ENCODE measurements around the gene MAN1C1. TPM values are rescaled to one million over a fixed set of nuclear protein-coding genes. Genes with fewer than 3 reads are reported as not detected.

MAN1C1 gene
- total RNA-seq, 1 donor from 2014 or later, result 6.8 TPM

GRCh38 chr1:25654109-25654660 lies 37.6 kb downstream of the MAN1C1 start:
- TF ChIP-seq EZH2phosphoT487 (IDR thresholded peaks at IDR 0.05) (no peak), EZH2 (IDR thresholded peaks at IDR 0.05) (no peak), CTCF (IDR thresholded peaks at IDR 0.05) (no peak)
- DNase-seq (ENCODE audit: low spot score), result no peak
- no peaks in the 10 kb centered on the region for H3K36me3 Mint-ChIP-seq

DNA sequence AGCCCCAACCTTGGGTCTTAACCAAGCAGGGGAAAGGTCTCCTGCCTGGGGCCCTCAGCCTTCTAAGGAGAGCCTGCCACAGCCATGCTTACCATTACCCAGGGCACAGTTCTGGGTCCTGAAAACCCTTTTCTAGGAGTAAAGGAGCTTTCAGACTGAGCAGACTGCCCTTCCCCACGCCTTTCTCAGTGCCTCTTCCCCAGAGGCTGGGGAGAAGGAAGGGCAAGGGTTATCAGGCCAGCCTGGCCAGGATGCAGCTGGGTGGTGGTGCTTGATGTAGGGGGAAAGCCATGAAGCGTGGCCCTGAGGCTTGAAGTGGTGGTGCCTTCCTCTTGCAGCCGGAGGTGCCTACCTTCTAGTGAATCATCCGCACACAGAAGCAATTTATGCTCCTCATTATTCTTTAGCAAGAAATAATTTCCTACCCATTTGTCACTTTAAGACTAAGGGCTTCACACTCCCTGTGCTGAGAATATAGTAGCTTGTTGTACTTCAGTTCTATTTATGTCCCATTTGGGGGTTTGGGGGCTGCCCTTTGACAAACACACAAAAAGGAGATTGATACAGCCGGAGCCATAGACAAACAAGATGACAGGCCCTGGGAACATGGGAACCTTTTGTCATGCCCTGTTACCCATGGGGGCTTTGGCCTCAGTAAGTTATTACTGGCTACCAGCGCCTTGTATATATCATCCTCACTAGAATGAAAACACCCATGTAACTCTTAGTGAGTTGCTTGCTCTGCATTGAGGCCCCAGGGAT lies 40.7 kb downstream of the MAN1C1 start:
- Mint-ChIP-seq H3K4me3 (no peak overlapping the region), H3K27ac (no peak overlapping the region), H3K9me3 (no peaks in the 10 kb centered on the region), H3K4me1 (peaks cover 21% of the 10 kb centered on the region), H3K36me3 (no peaks in the 10 kb centered on the region), H3K27me3 (ENCODE audit: insufficient read depth, low read depth) (peaks cover 5% of the 10 kb centered on the region)
- no peaks in the 10 kb centered on the region for H3K27me3 ChIP-seq
- TF ChIP-seq EZH2 (IDR thresholded peaks at IDR 0.05), result no peak
- TF ChIP-seq CTCF (IDR thresholded peaks at IDR 0.05), result no peak
- no peak for TF ChIP-seq EZH2phosphoT487 (IDR thresholded peaks at IDR 0.05)
- no peak overlapping the region for H2AFZ ChIP-seq (replicated peaks)
- DNase-seq (ENCODE audit: low spot score), result no peak
- H3K79me2 ChIP-seq (ENCODE audit: low read depth), result no peaks in the 10 kb centered on the region
- H3K4me2 ChIP-seq, result no peak overlapping the region
- H3K4me3 ChIP-seq, result no peak overlapping the region
- H3K9me3 ChIP-seq (ENCODE audit: low read depth), result no peaks in the 10 kb centered on the region
- H3K27ac ChIP-seq, result no peak overlapping the region
- H3K4me1 ChIP-seq, result peaks cover 14% of the 10 kb centered on the region
- no peaks in the 10 kb centered on the region for H4K20me1 ChIP-seq (ENCODE audit: low read depth)
- peaks cover 15% of the 10 kb centered on the region for H3F3A ChIP-seq (ENCODE audit: low read depth)
- no peaks in the 10 kb centered on the region for H3K36me3 ChIP-seq
- H3K9ac ChIP-seq, result no peak overlapping the region

More at GRCh38 chr1:25654109-25654660, 37.6 kb downstream of the MAN1C1 start:
- no peaks in the 10 kb centered on the region for H3K36me3 ChIP-seq
- H3F3A ChIP-seq (ENCODE audit: low read depth), result no peaks in the 10 kb centered on the region
- peaks cover 21% of the 10 kb centered on the region for H3K4me1 Mint-ChIP-seq
- H3K4me3 ChIP-seq, result no peak overlapping the region
- H2AFZ ChIP-seq (replicated peaks), result no peak overlapping the region
- no peak overlapping the region for H3K27ac Mint-ChIP-seq
- H3K4me3 Mint-ChIP-seq, result no peak overlapping the region
- peaks cover 5% of the 10 kb centered on the region for H3K27me3 Mint-ChIP-seq (ENCODE audit: insufficient read depth, low read depth)
- H3K4me1 ChIP-seq, result peaks cover 9% of the 10 kb centered on the region
- H3K9me3 Mint-ChIP-seq, result no peaks in the 10 kb centered on the region
- H3K9ac ChIP-seq, result no peak overlapping the region
- H3K27me3 ChIP-seq, result no peaks in the 10 kb centered on the region
- no peaks in the 10 kb centered on the region for H3K9me3 ChIP-seq (ENCODE audit: low read depth)
- H3K79me2 ChIP-seq (ENCODE audit: low read depth), result no peaks in the 10 kb centered on the region
- no peak overlapping the region for H3K27ac ChIP-seq
- no peak overlapping the region for H3K4me2 ChIP-seq
- no peaks in the 10 kb centered on the region for H4K20me1 ChIP-seq (ENCODE audit: low read depth)

DNA sequence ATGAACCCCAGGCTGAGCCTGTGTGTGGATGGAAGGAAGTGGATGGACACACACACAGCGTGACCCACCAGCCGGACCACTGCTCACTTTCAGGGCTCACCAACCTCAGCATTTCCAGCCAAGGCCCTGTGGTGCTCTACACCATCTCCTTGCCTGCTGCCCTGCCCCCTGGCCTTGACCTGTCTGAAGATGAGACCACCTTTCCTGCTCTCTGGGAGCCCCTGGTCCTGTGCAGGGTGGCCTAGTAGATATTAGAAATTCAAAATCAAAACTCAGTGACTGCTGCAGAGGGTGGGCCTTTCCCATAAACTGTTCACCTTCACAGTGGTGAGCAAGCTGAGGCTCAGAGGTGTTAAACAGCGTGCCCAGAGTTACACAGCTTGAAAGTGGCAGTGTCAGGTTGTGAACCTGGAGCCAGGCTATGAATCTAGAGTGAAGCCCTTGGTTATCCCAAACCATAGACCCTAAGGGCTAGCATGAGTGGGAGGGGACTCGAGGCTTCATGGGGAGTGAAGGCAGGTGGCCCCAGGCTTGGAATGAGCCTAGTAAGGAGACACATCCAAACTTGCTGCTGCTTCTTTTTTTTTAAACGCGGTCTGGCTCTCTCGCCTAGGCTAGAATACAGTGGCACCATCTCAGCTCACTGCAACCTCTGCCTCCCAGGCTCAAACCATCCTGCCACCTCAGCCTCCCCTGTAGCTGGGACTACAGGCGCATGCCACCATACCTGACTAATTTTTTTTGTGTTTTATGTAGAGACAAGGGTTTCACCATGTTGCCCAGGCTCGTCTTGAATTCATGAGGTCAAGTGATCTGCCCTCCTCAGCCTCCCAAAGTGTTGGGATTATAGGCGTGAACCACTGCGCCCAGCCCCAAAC lies 41.5 kb downstream of the MAN1C1 start:
- peak overlapping the region; percentile 60 for H3K27ac Mint-ChIP-seq
- DNase-seq (ENCODE audit: low spot score), result no peak

More for the DNA sequence above, 41.5 kb downstream of the MAN1C1 start:
- Histone ChIP-seq H3K9me3 (ENCODE audit: low read depth) (no peaks in the 10 kb centered on the region), H2AFZ (replicated peaks) (no peak overlapping the region), H4K20me1 (ENCODE audit: low read depth) (no peaks in the 10 kb centered on the region), H3K4me2 (no peak overlapping the region), H3K79me2 (ENCODE audit: low read depth) (no peaks in the 10 kb centered on the region), H3K36me3 (no peaks in the 10 kb centered on the region), H3F3A (ENCODE audit: low read depth) (peaks cover 16% of the 10 kb centered on the region), H3K4me3 (no peak overlapping the region), H3K27ac (no peak overlapping the region), H3K4me1 (peaks cover 14% of the 10 kb centered on the region), H3K27me3 (no peaks in the 10 kb centered on the region), H3K9ac (no peak overlapping the region)
- Mint-ChIP-seq H3K4me1 (peaks cover 24% of the 10 kb centered on the region), H3K36me3 (no peaks in the 10 kb centered on the region), H3K4me3 (no peak overlapping the region), H3K27me3 (ENCODE audit: insufficient read depth, low read depth) (peaks cover 5% of the 10 kb centered on the region), H3K9me3 (no peaks in the 10 kb centered on the region)
- TF ChIP-seq EZH2 (IDR thresholded peaks at IDR 0.05), result no peak
- TF ChIP-seq EZH2phosphoT487 (IDR thresholded peaks at IDR 0.05), result no peak
- no peak for TF ChIP-seq CTCF (IDR thresholded peaks at IDR 0.05)

Data from neural progenitor cell (in vitro differentiated cells).